Fibroblast of skin of right biceps (primary cell): ENCODE data around the gene ZNG1F.
"Not testable (repeated sequence)": the region's sequence is repeated elsewhere in the genome, so short reads cannot be mapped to it uniquely, and the experiment has no call there.

Source experiments
- DNase-seq: peaks from one replicate; pipeline ENCODE4 v3.0.0-alpha.2; 2013

ZNG1F gene

GRCh38 chr9:41189217-41189616 is at the start of gene ZNG1F:
Gene ZNG1F, minus strand, starts transcription at chr9:41189317. Its CDS starts 59 bp downstream, at chr9:41189258.
- DNase-seq: not testable (repeated sequence)

- peak; percentile 8 for DNase-seq
Observed at GRCh38 chr9:41237110-41237749, 48.1 kb upstream of the ZNG1F start.

GRCh38 chr9:41236486-41237109 is 47.5 kb upstream of the ZNG1F start:
- DNase-seq: not testable (repeated sequence)

GRCh38 chr9:41234811-41235805 is 46.0 kb upstream of the ZNG1F start:
- DNase-seq: not testable (repeated sequence)

- not testable (repeated sequence) for DNase-seq
Observed at GRCh38 chr9:41234221-41234620, 45.1 kb upstream of the ZNG1F start.

- DNase-seq: not testable (repeated sequence)
Observed at GRCh38 chr9:41232326-41232725, 43.2 kb upstream of the ZNG1F start.

GRCh38 chr9:41230418-41230817 is 41.3 kb upstream of the ZNG1F start:
- DNase-seq: not testable (repeated sequence)

GRCh38 chr9:41229408-41230401 is 40.6 kb upstream of the ZNG1F start:
- DNase-seq: peak; percentile 11

- not testable (repeated sequence) for DNase-seq
Observed at GRCh38 chr9:41219831-41220230, 30.7 kb upstream of the ZNG1F start.

GRCh38 chr9:41188439-41188838 is 678 bp downstream of the ZNG1F start:
- not testable (repeated sequence) for DNase-seq

GRCh38 chr9:41174994-41175393 is 14.1 kb downstream of the ZNG1F start:
- DNase-seq: not testable (repeated sequence)

- not testable (repeated sequence) for DNase-seq
Observed at GRCh38 chr9:41150116-41150515, 39.0 kb downstream of the ZNG1F start.

- DNase-seq: not testable (repeated sequence)
Observed at GRCh38 chr9:41141878-41142277, 47.2 kb downstream of the ZNG1F start.

- DNase-seq: not testable (repeated sequence)
Observed at GRCh38 chr9:41128581-41128980, 60.5 kb downstream of the ZNG1F start, which contains the start of gene FOXD4L6. Gene FOXD4L6, minus strand, starts transcription at chr9:41128681. Its CDS starts 298 bp downstream, at chr9:41128383.

GRCh38 chr9:41126746-41127446 is 62.2 kb downstream of the ZNG1F start:
- not testable (repeated sequence) for DNase-seq

- DNase-seq: not testable (repeated sequence)
Observed at GRCh38 chr9:41125936-41126335, 63.2 kb downstream of the ZNG1F start.

- not testable (repeated sequence) for DNase-seq
Observed at GRCh38 chr9:41125109-41125658, 63.9 kb downstream of the ZNG1F start.

- DNase-seq: not testable (repeated sequence)
Observed at GRCh38 chr9:41124250-41125108, 64.6 kb downstream of the ZNG1F start.

- DNase-seq: not testable (repeated sequence)
Observed at GRCh38 chr9:41123812-41124211, 65.3 kb downstream of the ZNG1F start.

- not testable (repeated sequence) for DNase-seq
Observed at GRCh38 chr9:41123396-41123795, 65.7 kb downstream of the ZNG1F start.
